GM19239 (cell line): Measurements from ENCODE around the gene HDAC7.

Experiments used
- DNase-seq: peaks from one replicate; pipeline ENCODE4 v3.0.0; 2011; ENCODE audit warnings: low spot score; ENCODE audit not compliant: insufficient read length
- FAIRE-seq: peaks from 2 replicates; lab custom pipeline; 2011; peaks lifted over from hg19 to GRCh38; lab: Jason Lieb, UNC

HDAC7 gene

DNA sequence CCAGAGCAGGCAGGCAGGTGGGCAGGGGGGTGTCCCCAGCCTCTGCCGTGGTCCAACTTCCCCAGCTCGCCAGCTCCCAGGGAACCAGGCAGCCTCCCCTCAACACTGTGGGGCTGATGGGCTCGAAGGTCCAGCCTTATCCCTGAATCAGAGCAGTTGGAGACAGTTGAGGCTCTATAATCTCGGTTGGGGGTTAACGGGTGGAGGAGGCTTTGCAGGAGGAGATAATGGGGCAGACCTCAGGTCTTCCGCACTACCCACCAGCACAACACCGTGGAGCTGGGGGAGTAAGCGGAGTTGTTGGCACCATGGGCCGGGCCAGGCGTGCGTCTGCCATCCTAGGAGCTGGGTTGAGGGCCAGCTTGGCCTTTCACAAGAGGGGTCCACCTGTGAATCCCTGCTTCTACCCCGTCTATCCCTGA lies 13.9 kb upstream of the HDAC7 start:
- FAIRE-seq (no peak), DNase-seq (no peak)

- FAIRE-seq (no peak), DNase-seq (no peak)
These were observed 12.7 kb upstream of the HDAC7 start for GRCh38 chr12:47832263-47832933.

DNA sequence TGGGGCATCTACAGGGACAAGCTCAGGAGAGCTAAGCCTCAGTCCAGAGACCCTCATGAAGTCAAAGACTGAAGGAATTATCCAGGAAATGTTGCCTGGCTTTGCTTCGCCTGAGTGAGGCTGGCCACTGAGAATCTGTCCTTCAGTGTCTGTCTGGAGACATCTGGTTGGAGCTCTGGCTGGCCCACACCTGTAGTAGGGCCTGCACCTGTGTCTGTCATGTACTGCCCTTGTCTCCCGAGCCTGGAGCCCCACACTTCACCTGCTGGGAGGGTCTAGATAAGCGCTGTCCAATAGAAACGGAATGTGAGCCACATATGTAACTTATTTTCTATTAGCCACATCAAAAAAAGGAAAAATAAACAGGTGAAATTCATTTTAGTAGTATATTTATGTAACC lies 9.9 kb upstream of the HDAC7 start:
- no peak for FAIRE-seq
- DNase-seq = no peak

DNA sequence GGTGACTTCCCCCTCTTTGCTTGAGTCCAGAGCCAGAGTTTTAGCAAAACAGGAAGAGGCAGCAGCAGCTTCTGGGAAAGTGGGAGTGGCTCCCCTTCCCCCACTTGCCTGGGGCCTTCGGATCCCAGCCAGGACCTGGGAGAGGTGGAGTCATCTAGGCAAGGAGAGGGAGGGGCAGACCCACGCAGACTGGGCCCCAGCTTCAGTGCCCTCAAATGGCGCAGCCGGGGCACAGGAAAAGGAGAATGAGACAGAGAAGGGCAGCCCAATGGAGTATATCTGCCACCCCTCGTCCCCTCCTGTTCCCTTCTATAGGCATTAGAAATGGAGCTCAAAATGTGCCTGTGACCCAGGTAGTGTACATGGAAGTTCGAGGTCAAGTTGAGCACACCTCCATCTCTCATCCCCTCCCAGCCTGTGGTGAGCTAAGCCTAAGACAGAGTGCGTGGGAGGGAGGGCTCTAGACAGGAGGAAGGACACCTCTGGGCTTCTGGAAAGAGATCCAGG lies 9.3 kb upstream of the HDAC7 start:
- no peak for FAIRE-seq
- no peak for DNase-seq

DNA sequence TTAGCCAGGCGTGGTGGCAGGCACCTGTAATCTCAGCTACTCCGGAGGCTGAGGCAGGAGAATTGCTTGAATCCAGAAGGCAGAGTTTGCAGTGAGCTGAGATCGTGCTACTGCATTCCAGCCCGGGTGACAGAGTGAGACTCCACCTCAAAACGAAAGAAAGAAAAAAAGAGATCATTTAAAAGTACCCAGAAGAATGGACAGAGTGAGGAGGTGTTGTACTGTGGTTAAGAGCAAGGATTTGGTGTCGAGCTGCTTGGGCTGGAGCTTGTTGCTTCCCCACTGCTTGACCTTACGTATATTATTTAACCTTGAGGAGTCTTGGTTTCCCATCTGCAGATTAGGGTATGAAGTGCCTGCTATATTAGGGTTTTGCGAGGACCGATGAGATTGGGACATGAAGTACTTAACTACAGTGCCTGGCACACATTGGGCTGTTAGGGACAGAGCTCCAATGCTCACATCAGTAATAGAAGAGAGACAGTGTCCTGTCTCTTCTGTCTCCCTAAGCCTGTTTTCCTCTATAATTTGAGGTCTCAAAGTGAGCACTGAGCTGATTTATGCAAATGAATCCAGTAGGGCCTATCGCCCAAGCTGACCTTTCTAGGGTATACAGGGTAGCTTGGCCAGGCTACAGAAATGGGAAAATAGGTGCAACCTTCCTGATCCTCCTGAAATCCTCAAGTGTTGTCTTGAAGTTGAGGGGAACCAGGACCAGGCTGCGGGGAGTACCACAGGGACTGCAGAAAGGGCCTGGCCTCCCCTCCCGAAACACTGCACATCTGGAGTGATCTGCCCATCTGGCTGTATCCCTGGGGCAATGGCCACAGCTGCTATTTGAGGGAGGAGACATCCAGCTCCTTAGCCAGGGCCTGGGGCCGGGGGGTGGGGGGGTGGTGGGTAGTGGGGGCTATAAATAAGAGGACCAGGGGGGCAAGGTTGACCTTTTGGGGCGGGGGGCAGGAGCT lies 8.6 kb upstream of the HDAC7 start:
- FAIRE-seq (no peak), DNase-seq (no peak)

GRCh38 chr12:47825173-47825639 lies 5.5 kb upstream of the HDAC7 start:
- no peak for DNase-seq
- no peak for FAIRE-seq

GRCh38 chr12:47824635-47825034 lies 4.9 kb upstream of the HDAC7 start:
- FAIRE-seq = no peak
- DNase-seq = no peak

DNA sequence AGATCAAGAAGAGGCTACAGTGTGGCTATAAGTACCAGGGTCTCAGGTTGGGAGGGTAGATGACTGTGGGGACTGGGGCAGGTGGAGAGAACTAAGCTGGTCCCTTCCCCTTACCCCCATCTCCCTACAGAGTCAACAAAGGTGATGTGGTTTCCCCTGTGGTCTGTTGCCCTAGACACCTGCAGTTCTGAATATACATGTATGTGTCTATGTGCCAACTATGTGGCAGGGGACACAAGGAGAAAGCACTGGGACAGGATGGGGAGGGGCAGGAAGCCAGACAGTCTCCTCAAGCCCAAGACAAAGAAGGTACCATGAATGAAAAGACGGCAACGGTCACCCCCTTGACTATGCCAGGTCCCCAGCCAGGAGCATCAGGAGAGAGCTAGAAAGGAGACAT lies 4.5 kb upstream of the HDAC7 start:
- FAIRE-seq (no peak), DNase-seq (no peak)

DNA sequence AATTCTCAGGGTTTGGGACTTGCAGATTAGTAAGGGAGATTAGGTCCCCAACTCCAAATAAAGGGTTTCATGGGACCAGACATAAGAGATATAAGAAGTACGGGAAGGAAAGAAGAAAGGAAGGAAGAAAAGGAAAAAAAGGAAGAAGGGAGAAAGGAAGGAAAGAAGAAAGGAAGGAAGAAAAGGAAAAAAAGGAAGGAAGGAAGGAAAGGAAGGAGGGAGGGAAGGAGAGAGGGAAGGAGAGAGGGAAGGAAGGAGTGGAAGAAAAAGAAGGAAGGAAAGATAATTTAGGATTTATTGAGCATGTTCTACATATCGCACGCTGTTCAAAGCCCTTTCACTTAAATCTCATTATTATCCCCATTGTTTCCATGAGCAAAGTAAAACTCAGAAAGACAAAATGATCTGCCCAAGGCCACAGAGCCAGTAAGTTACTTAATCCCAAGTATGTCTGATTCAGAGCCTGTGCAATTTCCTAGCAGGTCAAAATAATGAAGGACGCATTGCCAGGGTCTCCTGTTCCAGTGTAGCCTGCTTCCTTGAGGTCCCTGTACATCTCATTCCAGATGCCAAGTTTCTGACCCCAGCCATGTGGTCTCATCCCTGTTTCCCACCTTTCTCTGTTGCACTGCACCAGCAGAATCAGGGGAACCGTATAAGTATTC lies 3.9 kb upstream of the HDAC7 start:
- FAIRE-seq (no peak), DNase-seq (no peak)

DNA sequence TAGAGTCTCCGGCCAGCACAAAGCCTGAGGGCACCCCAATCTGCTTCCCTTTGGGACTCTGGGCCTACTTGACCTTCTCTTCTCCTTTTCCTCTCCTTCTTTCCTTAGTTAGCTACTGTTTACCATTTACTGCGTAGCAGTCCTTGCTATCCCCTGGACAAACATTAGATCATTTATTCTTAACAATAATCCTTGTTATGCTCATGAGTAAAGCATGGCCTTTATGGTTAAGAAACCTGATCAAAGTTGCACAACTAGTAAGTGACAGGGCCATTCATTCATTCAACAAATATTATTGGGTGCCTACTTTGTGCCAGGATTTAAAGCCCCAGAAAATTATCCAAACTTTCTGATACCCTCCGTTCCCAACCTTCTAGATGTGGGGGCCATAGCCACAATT lies 3.2 kb upstream of the HDAC7 start:
- DNase-seq = no peak
- no peak for FAIRE-seq

- FAIRE-seq = no peak
- DNase-seq = no peak
These were observed 2.7 kb upstream of the HDAC7 start for GRCh38 chr12:47822401-47822800.

GRCh38 chr12:47821346-47821706 lies 1.6 kb upstream of the HDAC7 start:
- DNase-seq = no peak

GRCh38 chr12:47820631-47821345 lies 1.1 kb upstream of the HDAC7 start:
- DNase-seq (no peak), FAIRE-seq (no peak)

More at GRCh38 chr12:47821346-47821706, 1.6 kb upstream of the HDAC7 start:
- no peak for FAIRE-seq

GRCh38 chr12:47819138-47819895 lies 386 bp downstream of the HDAC7 start:
- DNase-seq (peak; percentile 50), FAIRE-seq (no peak)

- FAIRE-seq (no peak), DNase-seq (no peak)
These were observed 1.1 kb downstream of the HDAC7 start for GRCh38 chr12:47818467-47819137.

DNA sequence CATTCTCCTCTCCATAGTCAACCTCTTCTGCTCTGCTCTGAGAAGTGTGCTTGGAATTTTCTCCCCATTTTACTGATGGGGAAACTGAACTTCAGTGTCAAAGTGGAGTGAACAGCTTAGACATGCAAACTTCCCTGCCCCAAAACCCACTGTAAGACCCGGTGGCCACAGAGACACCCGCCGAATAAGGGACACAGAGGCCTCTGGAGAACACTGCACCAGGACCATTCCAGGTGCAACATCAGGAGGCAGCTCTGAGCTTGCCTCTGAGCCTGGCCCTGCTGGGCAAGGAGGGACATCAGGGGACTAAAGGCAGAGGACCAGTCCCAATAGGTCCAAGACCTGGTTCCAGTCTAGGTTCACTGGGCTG lies 1.7 kb downstream of the HDAC7 start:
- DNase-seq (no peak), FAIRE-seq (no peak)

DNA sequence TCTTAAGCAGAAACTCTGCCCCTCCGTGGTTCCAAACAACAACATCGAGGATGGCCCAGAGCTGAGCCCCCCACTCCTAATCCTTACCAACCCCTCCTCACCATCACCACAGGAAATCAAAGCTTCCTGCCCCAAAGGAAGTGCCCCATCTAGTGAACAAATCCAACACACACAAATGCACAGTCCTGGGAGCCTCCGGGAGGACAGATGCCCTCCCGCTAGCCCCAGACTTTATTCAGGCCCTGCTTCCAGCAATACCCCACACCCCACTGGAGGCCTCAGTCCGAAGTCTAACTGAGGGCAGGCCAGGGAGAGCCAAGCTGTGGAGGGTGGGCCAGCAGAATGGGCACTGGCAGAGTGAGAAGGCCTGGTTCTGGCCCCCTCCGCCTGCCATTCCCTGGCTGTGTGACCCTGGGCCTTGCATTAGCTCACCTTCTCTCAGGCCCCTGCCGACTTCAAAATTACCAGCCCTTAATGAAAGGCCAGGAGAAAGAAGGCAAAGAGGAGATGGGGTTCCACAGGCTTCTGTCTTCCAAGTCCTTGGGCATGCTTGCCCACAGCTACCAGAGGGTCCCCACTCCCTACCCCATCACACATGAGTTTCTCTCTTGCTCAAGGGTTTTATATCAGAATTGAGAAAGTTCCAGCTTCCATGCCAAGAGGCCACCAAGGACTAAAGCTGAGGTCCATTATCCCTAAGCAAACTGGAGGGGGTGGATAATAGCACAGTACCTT lies 2.3 kb downstream of the HDAC7 start:
- DNase-seq (no peak), FAIRE-seq (no peak)
